NOMO-1 (cell line): Measurements from ENCODE around the gene SPOPL.
"Not testable (repeated sequence)": the region's sequence is repeated elsewhere in the genome, so short reads cannot be mapped to it uniquely, and the experiment has no call there.

Source experiments
- DNase-seq, 2 experiments: peaks; one replicate each; lab custom pipeline; 2025; ENCODE audit not compliant: unreplicated experiment in 2 of 2; lab: John Stamatoyannopoulos, UW

Gene SPOPL

DNA sequence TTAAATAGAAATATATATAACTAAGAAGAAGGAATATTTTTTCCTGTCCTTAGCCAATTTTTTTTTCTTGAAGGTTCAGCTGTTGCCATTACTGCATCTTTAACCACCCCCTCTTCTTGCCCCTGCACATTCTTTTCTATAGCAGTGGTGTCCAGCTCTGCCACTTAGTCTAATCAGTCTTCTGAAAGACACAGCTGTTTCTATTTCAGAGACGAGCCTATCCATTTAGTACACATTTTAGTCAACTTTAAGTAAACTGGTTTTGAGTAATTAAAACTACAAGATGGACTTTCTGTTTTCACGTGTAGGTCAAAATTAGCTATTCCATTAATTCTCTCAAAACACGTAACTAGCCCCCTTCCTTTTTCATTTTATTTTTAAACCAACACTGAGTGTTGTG lies 21.0 kb downstream of the SPOPL start:
- DNase-seq, result no peak

- not testable (repeated sequence) for DNase-seq
These were observed 21.6 kb downstream of the SPOPL start for GRCh38 chr2:138523018-138523672.

GRCh38 chr2:138523673-138524042 lies 22.1 kb downstream of the SPOPL start:
- not testable (repeated sequence) for DNase-seq

GRCh38 chr2:138524353-138524752 lies 22.8 kb downstream of the SPOPL start:
- DNase-seq, result not testable (repeated sequence)

DNA sequence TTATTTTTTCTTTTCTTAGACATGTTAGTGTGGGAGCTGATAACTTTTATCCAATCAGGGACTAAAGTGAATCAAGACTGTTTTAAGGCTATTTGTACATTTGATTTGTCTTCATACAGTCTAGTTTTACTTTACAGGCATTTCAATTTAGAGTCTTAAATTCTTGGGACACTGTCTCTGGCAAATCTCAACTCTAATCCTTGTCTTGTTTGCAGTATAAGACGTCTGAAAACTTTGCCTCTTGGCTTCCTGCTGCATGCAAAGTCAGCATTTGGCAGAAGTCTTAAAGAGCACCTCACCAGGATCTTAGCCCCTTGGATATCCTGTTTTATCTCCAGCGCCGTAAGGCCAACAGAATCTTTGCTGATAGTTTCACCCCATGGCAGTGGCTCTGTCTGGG lies 30.3 kb downstream of the SPOPL start:
- DNase-seq, result no peak

- DNase-seq, result no peak
These were observed 33.2 kb downstream of the SPOPL start for GRCh38 chr2:138534791-138535190.

DNA sequence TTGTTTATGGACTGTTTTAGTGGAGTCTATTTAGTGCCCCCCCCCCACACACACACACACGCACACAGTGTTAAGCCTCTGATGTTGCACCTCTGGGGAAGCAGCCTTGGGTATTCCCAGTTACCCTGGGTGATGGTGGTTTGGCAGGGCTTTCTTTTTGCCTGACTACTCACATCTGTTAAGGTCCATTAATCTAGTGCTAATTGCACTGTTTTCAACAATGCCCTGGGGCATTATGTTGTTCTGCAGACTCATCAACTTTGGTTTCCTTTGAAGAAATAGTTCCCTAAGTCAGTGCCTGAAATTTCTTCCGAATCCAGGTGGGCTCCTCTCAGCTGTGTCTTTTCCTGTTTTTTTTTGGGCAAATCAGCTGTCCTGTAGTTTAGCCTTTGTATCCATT lies 34.7 kb downstream of the SPOPL start:
- no peak for DNase-seq

GRCh38 chr2:138536740-138537139 lies 35.2 kb downstream of the SPOPL start:
- DNase-seq, result no peak

DNA sequence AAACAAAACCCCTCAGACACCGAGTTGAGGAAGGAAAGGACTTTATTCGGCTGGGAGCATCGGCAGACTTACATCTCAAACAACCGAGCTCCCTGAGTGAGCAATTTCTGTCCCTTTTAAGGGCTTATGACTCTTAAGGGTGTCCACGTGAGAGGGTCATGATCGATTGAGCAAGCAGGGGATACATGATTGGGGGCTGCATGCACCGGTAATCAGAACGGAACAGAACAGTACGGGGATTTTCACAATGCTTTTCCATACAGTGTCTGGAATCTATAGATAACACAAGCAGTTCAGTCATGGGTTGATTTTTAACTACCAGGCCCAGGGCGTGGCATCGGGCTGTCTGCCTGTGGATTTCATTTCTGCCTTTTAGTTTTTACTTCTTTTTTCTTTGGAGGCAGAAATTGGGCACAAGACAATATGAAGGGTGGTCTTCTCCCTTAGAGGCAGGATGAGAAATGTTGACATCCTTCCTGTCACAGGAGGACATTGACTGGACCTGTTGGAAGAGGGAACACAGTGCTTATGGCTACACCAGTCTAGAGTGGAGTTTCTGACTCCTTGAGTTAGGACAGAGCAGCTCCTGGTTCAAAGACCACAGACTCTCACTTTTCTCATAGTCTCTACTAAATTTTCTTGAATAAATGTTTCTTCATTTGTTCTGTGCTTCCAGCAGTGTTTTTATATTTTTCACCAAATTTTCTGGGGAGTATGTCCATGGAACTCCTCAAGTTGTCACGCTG lies 35.8 kb downstream of the SPOPL start:
- DNase-seq, result no peak

DNA sequence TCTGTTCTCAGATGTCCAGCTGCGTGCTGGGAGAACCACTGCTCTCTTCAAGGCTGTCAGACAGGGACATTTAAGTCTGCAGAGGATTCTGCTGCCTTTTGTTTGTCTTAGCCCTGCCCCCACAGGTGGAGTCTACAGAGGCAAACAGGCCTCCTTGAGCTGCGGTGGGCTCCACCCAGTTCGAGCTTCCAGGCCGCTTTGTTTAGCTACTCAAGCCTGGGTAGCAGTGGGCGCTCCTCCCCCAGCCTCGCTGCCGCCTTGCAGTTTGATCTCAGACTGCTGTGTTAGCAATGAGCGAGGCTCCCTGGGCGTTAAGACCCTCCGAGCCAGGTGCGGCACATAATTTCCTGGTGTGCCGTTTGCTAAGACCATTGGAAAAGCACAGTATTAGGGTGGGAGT lies 42.6 kb downstream of the SPOPL start:
- not testable (repeated sequence) for DNase-seq

DNA sequence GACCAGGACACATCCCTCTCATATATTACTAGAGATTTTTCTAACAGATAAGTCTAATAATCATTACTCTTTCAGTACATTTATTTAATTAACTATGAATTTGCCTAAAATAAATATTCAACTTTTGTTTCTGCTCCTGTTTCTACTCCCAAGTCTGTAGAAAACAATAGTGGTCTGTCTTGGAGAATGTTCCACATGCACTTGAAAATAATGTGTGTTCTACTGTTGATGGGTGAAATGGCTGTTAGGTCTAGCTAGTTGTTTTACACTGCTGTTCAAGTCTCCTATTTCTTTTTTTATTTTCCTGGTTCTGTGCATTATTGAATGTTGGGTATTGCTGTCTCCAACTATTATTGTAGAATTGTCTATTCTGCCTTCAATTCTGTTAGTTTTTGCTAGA lies 47.2 kb downstream of the SPOPL start:
- no peak for DNase-seq

DNA sequence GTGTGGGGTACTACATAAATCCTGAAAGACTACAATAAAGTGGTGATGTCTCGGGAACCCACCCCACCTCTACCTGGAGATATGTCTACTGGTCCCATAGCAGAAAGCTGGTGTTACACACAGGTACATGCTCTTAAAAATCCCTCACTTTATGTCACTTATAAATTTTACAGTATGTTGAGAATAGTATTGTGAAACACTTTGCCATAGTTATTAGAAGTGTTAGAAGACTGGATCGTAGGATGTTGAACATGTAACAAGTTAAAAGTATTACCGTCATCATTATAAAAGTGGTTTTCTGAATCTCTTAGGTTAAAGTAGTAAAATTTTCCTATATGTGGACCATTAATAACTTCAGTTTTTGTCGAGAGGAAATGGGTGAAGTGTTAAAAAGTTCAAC lies 48.6 kb downstream of the SPOPL start:
- no peak for DNase-seq

DNA sequence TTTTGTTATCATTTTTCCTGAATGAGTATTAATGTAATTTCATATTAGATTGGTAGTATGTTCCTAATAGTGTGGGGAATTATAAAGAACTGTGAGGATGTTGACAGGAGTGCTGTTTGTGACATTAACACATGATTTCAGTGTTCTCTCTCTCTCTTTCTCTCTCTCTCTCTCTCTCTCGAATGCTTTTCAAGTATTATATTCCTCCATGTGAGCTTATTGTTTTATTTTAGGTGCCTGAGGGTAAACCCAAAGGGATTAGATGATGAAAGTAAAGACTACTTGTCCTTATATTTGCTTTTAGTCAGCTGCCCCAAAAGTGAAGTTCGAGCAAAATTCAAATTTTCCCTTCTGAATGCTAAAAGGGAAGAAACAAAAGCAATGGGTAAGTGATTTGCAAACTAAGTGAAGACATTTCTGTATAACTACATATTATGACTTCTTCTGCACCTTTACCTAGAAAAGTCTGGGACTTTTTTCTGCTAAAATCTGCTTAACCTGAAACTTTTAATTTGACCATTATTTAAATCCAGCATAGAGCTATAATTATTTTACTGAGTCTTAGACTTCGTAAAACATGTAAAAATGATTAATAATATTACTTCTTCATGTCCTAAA lies 49.2 kb downstream of the SPOPL start:
- no peak for DNase-seq

GRCh38 chr2:138554123-138554522 lies 52.6 kb downstream of the SPOPL start:
- DNase-seq, result no peak

- DNase-seq, result no peak
These were observed 58.1 kb downstream of the SPOPL start for GRCh38 chr2:138559641-138560040.

DNA sequence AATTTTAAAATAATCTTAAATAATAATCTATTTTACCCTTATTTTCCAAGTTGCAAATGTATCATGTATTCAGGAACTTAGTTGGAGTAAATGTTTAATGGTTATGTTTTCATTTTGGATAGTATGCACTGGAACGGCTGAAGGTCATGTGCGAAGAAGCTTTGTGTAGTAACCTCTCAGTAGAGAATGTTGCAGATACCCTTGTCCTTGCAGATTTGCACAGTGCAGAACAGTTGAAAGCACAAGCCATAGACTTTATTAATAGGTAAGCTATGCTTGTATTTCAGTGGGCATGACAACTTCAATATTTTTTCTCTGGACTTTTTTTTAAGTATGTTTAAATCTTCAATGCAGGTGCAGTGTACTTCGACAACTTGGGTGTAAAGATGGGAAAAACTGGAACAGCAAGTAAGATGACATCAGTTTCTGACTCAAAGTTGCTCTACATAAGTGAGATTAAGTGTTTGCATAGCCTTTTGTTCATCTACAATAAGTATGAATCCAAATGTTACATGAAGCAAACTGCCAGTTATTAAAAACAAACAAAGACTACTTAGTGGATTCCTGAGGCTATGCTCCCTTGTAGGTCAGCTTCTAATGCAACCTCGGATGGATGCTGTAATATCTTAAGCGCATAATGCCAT lies 63.1 kb downstream of the SPOPL start:
- DNase-seq, result no peak

DNA sequence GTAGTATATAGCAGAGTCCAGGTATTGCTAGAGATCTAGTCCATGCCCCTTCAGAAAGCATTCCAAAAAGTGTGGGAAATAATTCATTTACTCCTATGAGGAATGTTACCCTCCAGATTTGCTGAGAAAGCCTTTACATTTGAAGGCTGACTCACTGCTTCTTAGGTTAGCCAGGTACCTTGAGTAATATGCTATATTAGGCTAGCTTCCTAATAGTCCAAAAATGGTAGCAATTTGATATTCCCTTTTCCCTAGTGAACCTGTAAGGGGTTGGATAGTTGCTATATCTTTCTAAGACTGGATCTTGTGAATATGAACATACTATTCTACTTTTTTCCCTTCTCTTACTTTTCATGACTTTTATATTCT lies 63.6 kb downstream of the SPOPL start:
- DNase-seq, result no peak

- no peak for DNase-seq
These were observed 70.7 kb downstream of the SPOPL start for GRCh38 chr2:138572318-138572717.

GRCh38 chr2:138577066-138577465 lies 75.5 kb downstream of the SPOPL start:
- no peak for DNase-seq

DNA sequence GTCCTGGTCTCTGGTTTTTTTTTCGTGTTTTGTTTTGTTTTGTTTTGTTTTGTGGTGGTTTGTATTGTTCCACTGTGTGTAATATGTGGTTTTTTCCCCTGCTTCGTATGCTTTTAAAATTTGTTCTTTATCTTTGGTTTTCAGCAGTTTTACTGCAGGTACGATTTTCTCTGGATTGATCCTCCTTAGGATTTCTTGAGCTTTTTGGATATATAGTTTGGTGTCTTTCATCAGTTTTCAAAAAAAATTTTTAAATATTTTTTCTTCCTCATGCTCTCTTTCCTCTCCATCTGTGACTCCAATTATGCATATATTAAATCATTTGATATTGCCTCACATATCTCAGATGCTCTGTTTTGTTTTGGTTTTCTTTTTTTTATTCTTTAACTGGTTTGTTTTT lies 78.0 kb downstream of the SPOPL start:
- no peak for DNase-seq

DNA sequence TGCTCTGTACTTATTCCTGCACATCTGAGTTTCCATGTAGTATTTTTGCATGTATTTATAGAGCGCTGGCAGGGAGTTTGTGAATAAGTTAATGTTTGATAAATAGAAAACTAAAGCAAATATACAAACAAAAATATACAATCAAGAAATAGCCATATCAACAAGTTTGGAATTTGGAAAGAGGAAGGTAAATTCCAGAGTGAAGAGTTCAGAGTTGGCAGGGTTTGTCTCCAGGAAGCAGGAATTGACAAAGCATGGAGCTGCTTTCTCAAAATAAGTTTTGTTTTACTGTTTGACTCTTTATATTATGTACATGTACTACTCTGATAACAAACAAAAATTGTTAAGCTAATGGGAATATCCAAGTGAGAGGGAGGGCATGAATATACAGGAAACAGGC lies 80.3 kb downstream of the SPOPL start:
- DNase-seq, result no peak

- no peak for DNase-seq
These were observed 88.1 kb downstream of the SPOPL start for GRCh38 chr2:138589663-138590062.
